ENCODE results near the gene RNF227. TPM values are rescaled to one million over a fixed set of nuclear protein-coding genes. Genes with fewer than 3 reads are reported as not detected.

RNF227 gene
- total and polyA plus RNA-seq, 2 of the 13 experiments (the other 11 are each of a cell fraction or from before 2014, with no cell fraction given): 0.20 to 0.79 TPM

- peak; percentile 13; the same call in 1 of the 2 replicates for TF ChIP-seq TFDP1 (CRISPR knock-in tag; IDR thresholded peaks at IDR 0.05; ENCODE audit: borderline replicate concordance)
- TF ChIP-seq MEIS2 (CRISPR knock-in tag; IDR thresholded peaks at IDR 0.05): no peak; the same call in 1 of the 2 replicates
- peak; percentile 27 to 74; a peak in 2 of 4 replicates for TF ChIP-seq POLR2A (IDR thresholded peaks at IDR 0.05; ENCODE audit: insufficient read depth in 1 of 2, low read depth in 2 of 2, low read length in 2 of 2)
- peak; percentile 76 for TF ChIP-seq POLR2AphosphoS5 (IDR thresholded peaks at IDR 0.05; ENCODE audit: low read depth, low read length)
- peak; percentile 72; the same call in 1 of the 2 replicates for TF ChIP-seq HNF1B (CRISPR knock-in tag; IDR thresholded peaks at IDR 0.05)
- TF ChIP-seq TOE1 (CRISPR knock-in tag; IDR thresholded peaks at IDR 0.05): no peak
- TF ChIP-seq BRCA1 (CRISPR knock-in tag; IDR thresholded peaks at IDR 0.05): no peak
- peak; percentile 86 for TF ChIP-seq ZNF263 (CRISPR knock-in tag; IDR thresholded peaks at IDR 0.05)
- TF ChIP-seq POLR2AphosphoS2 (IDR thresholded peaks at IDR 0.05; ENCODE audit: low read depth, low read length): no peak
- no peak for TF ChIP-seq MIXL1 (CRISPR knock-in tag; IDR thresholded peaks at IDR 0.05)
- no peak for TF ChIP-seq SRSF9 (IDR thresholded peaks at IDR 0.05; ENCODE audit: borderline replicate concordance, insufficient read depth, low read depth, low read length, poor library complexity, severe bottlenecking)
- TF ChIP-seq ZBTB8A (CRISPR knock-in tag; IDR thresholded peaks at IDR 0.05; ENCODE audit: borderline replicate concordance, low read depth): no peak
- no peak for TF ChIP-seq ZNF512 (CRISPR knock-in tag; IDR thresholded peaks at IDR 0.05)
- TF ChIP-seq ZNF224 (CRISPR knock-in tag; IDR thresholded peaks at IDR 0.05): no peak
- no peak for TF ChIP-seq ZNF644 (CRISPR knock-in tag; IDR thresholded peaks at IDR 0.05; ENCODE audit: low read depth)
- TF ChIP-seq LBX2 (CRISPR knock-in tag; IDR thresholded peaks at IDR 0.05; ENCODE audit: borderline replicate concordance): peak; percentile 21; the same call in 1 of the 2 replicates
- peak; percentile 84 for TF ChIP-seq SKI (IDR thresholded peaks at IDR 0.05; ENCODE audit: partially characterized antibody)
- TF ChIP-seq, protein P1, sequence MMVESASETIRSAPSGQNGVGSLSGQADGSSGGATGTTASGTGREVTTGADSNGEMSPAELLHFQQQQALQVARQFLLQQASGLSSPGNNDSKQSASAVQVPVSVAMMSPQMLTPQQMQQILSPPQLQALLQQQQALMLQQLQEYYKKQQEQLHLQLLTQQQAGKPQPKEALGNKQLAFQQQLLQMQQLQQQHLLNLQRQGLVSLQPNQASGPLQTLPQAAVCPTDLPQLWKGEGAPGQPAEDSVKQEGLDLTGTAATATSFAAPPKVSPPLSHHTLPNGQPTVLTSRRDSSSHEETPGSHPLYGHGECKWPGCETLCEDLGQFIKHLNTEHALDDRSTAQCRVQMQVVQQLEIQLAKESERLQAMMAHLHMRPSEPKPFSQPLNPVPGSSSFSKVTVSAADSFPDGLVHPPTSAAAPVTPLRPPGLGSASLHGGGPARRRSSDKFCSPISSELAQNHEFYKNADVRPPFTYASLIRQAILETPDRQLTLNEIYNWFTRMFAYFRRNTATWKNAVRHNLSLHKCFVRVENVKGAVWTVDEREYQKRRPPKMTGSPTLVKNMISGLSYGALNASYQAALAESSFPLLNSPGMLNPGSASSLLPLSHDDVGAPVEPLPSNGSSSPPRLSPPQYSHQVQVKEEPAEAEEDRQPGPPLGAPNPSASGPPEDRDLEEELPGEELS (CRISPR knock-in tag; IDR thresholded peaks at IDR 0.05): no peak
- TF ChIP-seq, protein P2, sequence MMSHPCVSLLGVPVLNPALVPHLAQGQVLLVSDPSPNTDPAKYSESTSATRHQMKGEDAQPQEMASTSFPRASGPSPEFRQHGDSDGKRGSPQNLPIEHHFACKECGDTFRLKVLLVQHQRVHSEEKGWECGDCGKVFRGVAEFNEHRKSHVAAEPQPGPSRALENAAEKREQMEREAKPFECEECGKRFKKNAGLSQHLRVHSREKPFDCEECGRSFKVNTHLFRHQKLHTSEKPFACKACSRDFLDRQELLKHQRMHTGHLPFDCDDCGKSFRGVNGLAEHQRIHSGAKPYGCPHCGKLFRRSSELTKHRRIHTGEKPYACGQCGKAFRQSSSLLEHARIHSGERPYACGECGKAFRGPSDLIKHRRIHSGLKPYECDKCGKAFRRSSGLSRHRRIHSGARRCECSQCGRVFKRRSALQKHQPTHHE (CRISPR knock-in tag; IDR thresholded peaks at IDR 0.05; ENCODE audit: borderline replicate concordance): 0 out of 2 replicates have a peak, but pooled peaks have one; percentile 59
- TF ChIP-seq SIN3B (IDR thresholded peaks at IDR 0.05; ENCODE audit: low read length): no peak
Observed at GRCh38 chr17:7887482-7888183, 28.5 kb downstream of the RNF227 start (continued).
